ENCODE results near the gene MAML1. TPM values are rescaled to one million over a fixed set of nuclear protein-coding genes. Genes with fewer than 3 reads are reported as not detected.

Gene MAML1
- total RNA-seq, 4 donors from 2014 or later = 27.0 to 38.1 (median 31.9) TPM

DNA sequence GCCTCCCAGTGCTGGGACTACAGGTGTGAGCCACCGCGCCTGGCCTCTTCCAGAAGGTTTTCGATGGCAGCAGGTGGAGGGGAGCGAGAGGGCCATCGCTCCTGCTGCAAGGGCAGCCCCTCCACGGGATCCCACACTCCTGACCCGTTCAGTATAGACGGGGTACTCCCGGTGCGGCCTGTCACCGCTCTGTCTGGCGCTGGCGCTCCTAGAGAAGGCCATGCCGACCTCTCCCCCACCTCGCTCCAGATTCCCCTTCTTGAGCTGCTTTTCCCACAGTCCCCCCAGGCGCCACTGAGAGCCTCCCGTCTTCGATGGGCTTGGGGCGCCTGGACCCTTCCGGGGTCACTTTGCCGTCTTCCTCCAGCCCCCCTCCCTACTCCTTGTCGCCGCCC is 83.8 kb downstream of the MAML1 start:
- no peaks in the 10 kb centered on the region for H3K9me3 ChIP-seq
- WGBS, 2 donors = 31 to 53% methylated on average over 16 to 23 of the region's 23 CpGs
- no peak for DNase-seq (ENCODE audit: low spot score in 2 of 2)
- peaks cover 0 to 38% (median 33%) of the 10 kb centered on the region in 4 donors for H3K4me1 ChIP-seq
- H3K36me3 ChIP-seq = peaks cover 0 to 41% (median 0%) of the 10 kb centered on the region in 3 donors
- H3K27me3 ChIP-seq = no peaks in the 10 kb centered on the region
- H3K27ac ChIP-seq = peak overlapping the region; percentile 76 to 100 (median 87)
- H3K4me3 ChIP-seq = peak overlapping the region; percentile 41 to 65 (median 50)
- no peak for TF ChIP-seq POLR2A (IDR thresholded peaks at IDR 0.05)
- TF ChIP-seq EP300 (IDR thresholded peaks at IDR 0.05) = no peak
- no peak for TF ChIP-seq CTCF (IDR thresholded peaks at IDR 0.05)

DNA sequence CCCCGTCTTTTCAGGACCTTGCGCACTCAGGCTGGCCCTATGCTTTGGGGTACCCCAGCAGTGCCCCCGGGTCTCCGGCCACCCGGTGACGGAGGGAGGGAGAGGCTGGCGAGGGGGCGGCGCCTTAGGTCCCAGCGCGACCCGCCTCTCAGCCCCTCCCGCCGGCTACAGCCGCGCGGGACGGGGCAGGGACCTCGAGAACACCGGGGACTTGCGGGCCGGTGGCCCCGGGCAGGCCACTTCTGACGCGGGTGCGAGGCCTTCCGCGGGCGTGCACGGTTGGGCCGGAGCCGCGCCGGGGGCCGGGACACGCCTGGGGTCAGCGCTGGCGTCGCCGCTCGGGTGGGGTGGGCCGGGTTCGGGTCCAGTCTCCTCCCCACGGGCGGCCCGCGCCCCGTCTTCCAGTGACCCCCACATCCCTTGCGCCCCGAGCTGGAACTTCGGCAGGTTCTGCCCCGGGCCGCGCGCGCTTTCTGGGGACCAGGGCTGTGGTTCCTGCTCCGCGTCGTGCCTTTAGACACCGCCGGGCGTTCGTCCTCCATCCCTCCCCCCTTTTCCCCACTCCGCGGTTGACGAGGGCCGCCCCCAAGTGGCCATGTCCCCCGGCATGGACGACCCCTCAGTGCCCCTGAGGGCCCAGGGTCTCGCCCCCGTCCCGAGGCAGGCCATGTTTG is 84.3 kb downstream of the MAML1 start:
- Histone ChIP-seq H3K4me1 (peaks cover 0 to 40% (median 33%) of the 10 kb centered on the region in 4 donors), H3K4me3 (peak overlapping the region; percentile 41 to 65 (median 50)), H3K27me3 (no peaks in the 10 kb centered on the region), H3K27ac (peak overlapping the region; percentile 76 to 100 (median 87)), H3K36me3 (peaks cover 0 to 37% (median 0%) of the 10 kb centered on the region in 3 donors), H3K9me3 (no peaks in the 10 kb centered on the region)
- WGBS, 2 donors = 1 to 2% methylated on average over 12 to 59 of the region's 72 CpGs
- TF ChIP-seq CTCF (IDR thresholded peaks at IDR 0.05) = peak in 1 of 5 experiments; percentile 19
- no peak for TF ChIP-seq EP300 (IDR thresholded peaks at IDR 0.05)
- DNase-seq (ENCODE audit: low spot score in 2 of 2) = no peak

DNA sequence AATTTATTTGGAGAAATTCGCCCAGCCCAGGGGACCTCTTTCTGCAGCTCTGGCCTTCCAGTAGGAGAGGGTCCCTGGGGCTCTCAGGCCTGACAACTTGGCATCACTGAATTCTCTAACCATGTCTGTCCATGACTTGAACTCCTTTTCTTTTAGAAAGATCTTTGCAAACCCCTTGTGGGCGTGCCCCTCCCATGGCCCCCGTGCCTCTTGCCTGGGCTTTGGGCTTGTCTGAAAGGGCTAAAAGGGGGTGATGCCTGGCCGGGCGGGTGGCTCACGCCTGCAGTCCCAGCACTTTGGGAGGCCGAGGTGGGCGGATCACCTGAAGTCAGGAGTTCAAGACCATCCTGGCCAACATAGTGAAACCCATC is 84.8 kb downstream of the MAML1 start:
- 73 to 83% methylated on average over 8 of the region's 8 CpGs for WGBS, 2 donors
- Histone ChIP-seq H3K27ac (peak overlapping the region; percentile 76 to 100 (median 87)), H3K4me3 (peak overlapping the region; percentile 41 to 65 (median 50)), H3K4me1 (peaks cover 0 to 45% (median 38%) of the 10 kb centered on the region in 4 donors), H3K27me3 (no peaks in the 10 kb centered on the region), H3K36me3 (peaks cover 0 to 34% (median under 1%) of the 10 kb centered on the region in 3 donors), H3K9me3 (no peaks in the 10 kb centered on the region)
- DNase-seq (ENCODE audit: low spot score in 2 of 2) = no peak
- TF ChIP-seq POLR2A (IDR thresholded peaks at IDR 0.05) = no peak
- no peak for TF ChIP-seq EP300 (IDR thresholded peaks at IDR 0.05)
- no peak for TF ChIP-seq CTCF (IDR thresholded peaks at IDR 0.05)

GRCh38 chr5:179817890-179818745 is 85.5 kb downstream of the MAML1 start:
- peaks cover 0 to 33% (median 4%) of the 10 kb centered on the region in 3 donors for H3K36me3 ChIP-seq
- H3K4me3 ChIP-seq = peak overlapping the region; percentile 80 to 88 (median 86)
- TF ChIP-seq POLR2A (IDR thresholded peaks at IDR 0.05) (no peak), EP300 (IDR thresholded peaks at IDR 0.05) (no peak), CTCF (IDR thresholded peaks at IDR 0.05) (no peak)
- WGBS, 2 donors = 48 to 49% methylated on average over 12 to 14 of the region's 14 CpGs
- peak overlapping the region; percentile 95 to 100 (median 98) for H3K27ac ChIP-seq
- H3K9me3 ChIP-seq = no peaks in the 10 kb centered on the region
- no peaks in the 10 kb centered on the region for H3K27me3 ChIP-seq
- DNase-seq (ENCODE audit: low spot score in 2 of 2) = no peak
- H3K4me1 ChIP-seq = peaks cover 0 to 52% (median 44%) of the 10 kb centered on the region in 4 donors
